Kidney tubule cell (primary cell): ENCODE measurements around the gene GPR161.
A peak's percentile ranks its signal among the peaks of the same experiment; 100 is the strongest.

Source experiments
- DNase-seq: peaks from one replicate; pipeline ENCODE4 v3.0.0-alpha.2; 2018; ENCODE audit warnings: low spot score

The GPR161 gene

GRCh38 chr1:168106274-168106673 is 30.5 kb downstream of the GPR161 start:
- no peak for DNase-seq

- no peak for DNase-seq
Observed at GRCh38 chr1:168105846-168106245, 30.9 kb downstream of the GPR161 start.

GRCh38 chr1:168104535-168104934 is 32.2 kb downstream of the GPR161 start:
- DNase-seq, result no peak

- DNase-seq, result no peak
Observed at GRCh38 chr1:168102487-168102886, 34.2 kb downstream of the GPR161 start.

- no peak for DNase-seq
Observed at GRCh38 chr1:168101336-168101735, 35.4 kb downstream of the GPR161 start.

GRCh38 chr1:168100315-168101002 is 36.3 kb downstream of the GPR161 start:
- DNase-seq, result peak; percentile 27

GRCh38 chr1:168099337-168099801 is 37.4 kb downstream of the GPR161 start:
- DNase-seq, result no peak

GRCh38 chr1:168098534-168099320 is 38.0 kb downstream of the GPR161 start:
- DNase-seq, result no peak

- DNase-seq, result no peak
Observed at GRCh38 chr1:168097921-168098528, 38.7 kb downstream of the GPR161 start.

- no peak for DNase-seq
Observed at GRCh38 chr1:168096296-168097165, 40.2 kb downstream of the GPR161 start.

GRCh38 chr1:168095476-168095875 is 41.3 kb downstream of the GPR161 start:
- no peak for DNase-seq

GRCh38 chr1:168093616-168094015 is 43.1 kb downstream of the GPR161 start:
- DNase-seq, result no peak

- DNase-seq, result peak; percentile 34
Observed at GRCh38 chr1:168092566-168093355, 44.0 kb downstream of the GPR161 start.

GRCh38 chr1:168091720-168092550 is 44.8 kb downstream of the GPR161 start:
- DNase-seq, result no peak

GRCh38 chr1:168091063-168091462 is 45.7 kb downstream of the GPR161 start:
- DNase-seq, result no peak

GRCh38 chr1:168090395-168090794 is 46.3 kb downstream of the GPR161 start:
- no peak for DNase-seq

GRCh38 chr1:168089979-168090337 is 46.8 kb downstream of the GPR161 start:
- DNase-seq, result no peak

GRCh38 chr1:168089326-168089978 is 47.3 kb downstream of the GPR161 start:
- peak; percentile 19 for DNase-seq

GRCh38 chr1:168088511-168089325 is 48.0 kb downstream of the GPR161 start:
- DNase-seq, result no peak
